Hepatocyte (in vitro differentiated cells): ENCODE measurements around the gene PKNOX2. TPM values are rescaled to one million over a fixed set of nuclear protein-coding genes. Genes with fewer than 3 reads are reported as not detected.

Source experiments
- DNase-seq: peaks from one replicate; pipeline ENCODE4 v3.0.0-alpha.2; 2016; ENCODE audit warnings: low spot score
- H2AFZ ChIP-seq: fragments of 200-600 bp; sonication (generic); 2 replicates; pipeline ENCODE4 v1.6.0; 2016; ENCODE audit warnings: antibody characterized with exemption, mild to moderate bottlenecking
- H3K27ac ChIP-seq: fragments of 200-600 bp; sonication (generic); 2 replicates; pipeline ENCODE4 v1.5.1; 2016; ENCODE audit warnings: mild to moderate bottlenecking
- H3K27me3 ChIP-seq: fragments of 200-600 bp; sonication (generic); 2 replicates; pipeline ENCODE4 v1.6.1; 2016
- H3K36me3 ChIP-seq: fragments of 200-600 bp; sonication (generic); replicated peaks from 2 replicates; pipeline ENCODE4 v1.5.1; 2016; ENCODE audit warnings: low read depth; ENCODE audit not compliant: insufficient read depth
- H3K4me1 ChIP-seq: fragments of 200-600 bp; sonication (generic); 2 replicates; pipeline ENCODE4 v1.5.1; 2016; ENCODE audit warnings: mild to moderate bottlenecking, moderate library complexity; ENCODE audit not compliant: insufficient read depth
- H3K4me2 ChIP-seq: fragments of 200-600 bp; sonication (generic); 2 replicates; pipeline ENCODE4 v1.6.0; 2016
- H3K4me3 ChIP-seq: fragments of 200-600 bp; sonication (generic); 2 replicates; pipeline ENCODE4 v1.5.1; 2016; ENCODE audit warnings: mild to moderate bottlenecking
- H3K79me2 ChIP-seq: fragments of 200-600 bp; sonication (generic); 2 replicates; pipeline ENCODE4 v1.6.0; 2017; ENCODE audit warnings: mild to moderate bottlenecking
- H3K9me2 ChIP-seq: fragments of 200-600 bp; sonication (generic); replicated peaks from 2 replicates; pipeline ENCODE4 v1.6.0; 2017; ENCODE audit warnings: mild to moderate bottlenecking; ENCODE audit not compliant: insufficient read depth
- H3K9me3 ChIP-seq: fragments of 200-600 bp; sonication (generic); 2 replicates; pipeline ENCODE4 v1.5.1; 2016; ENCODE audit warnings: low read depth, mild to moderate bottlenecking
- H4K20me1 ChIP-seq: fragments of 200-600 bp; sonication (generic); 2 replicates; pipeline ENCODE4 v1.6.0; 2016; ENCODE audit warnings: mild to moderate bottlenecking; ENCODE audit not compliant: insufficient read depth, poor library complexity, severe bottlenecking
- EZH2 ChIP-seq: fragments of 200-600 bp; sonication (generic); IDR thresholded peaks from 2 replicates; pipeline ENCODE4 v1.6.1; 2016; ENCODE audit warnings: antibody characterized with exemption, mild to moderate bottlenecking, borderline replicate concordance
- EZH2phosphoT487 ChIP-seq: fragments of 200-600 bp; sonication (generic); IDR thresholded peaks from one replicate; pipeline ENCODE4 v1.6.1; 2018; ENCODE audit warnings: antibody characterized with exemption, mild to moderate bottlenecking, low read depth, moderate library complexity; ENCODE audit not compliant: unreplicated experiment, severe bottlenecking
- WGBS: methylation state at CpG from one replicate; pipeline ENCODE4 v1.1.6; 2016; ENCODE audit warnings: low lambda C conversion rate; ENCODE audit errors: missing lambda C conversion rate; 5-methylcytosine and 5-hydroxymethylcytosine counted together
- polyA plus RNA-seq: library from polyadenylated mRNA; unstranded; fragments of >200 nt; fragmentation: Nextera tagmentation; extraction: Ambion mirVana; gene quantifications from 2 replicates; pipeline ENCODE4 v1.2.1, GENCODE V29; 2016
- total RNA-seq: library from RNA; depleted of rRNA; stranded (reverse); fragments of >200 nt; gene quantifications from 2 replicates; pipeline ENCODE4 v1.2.3, GENCODE V29; 2014
- TF ChIP-seq, protein P1 (sequence below): fragments of 200-600 bp; sonication (generic); IDR thresholded peaks from 2 replicates; pipeline ENCODE4 v1.5.1; 2016; ENCODE audit warnings: antibody characterized with exemption, mild to moderate bottlenecking; ENCODE audit not compliant: poor library complexity

PKNOX2 gene
- total and polyA plus RNA-seq, 2 experiments from 2014 or later: 3.0 to 3.1 TPM

DNA sequence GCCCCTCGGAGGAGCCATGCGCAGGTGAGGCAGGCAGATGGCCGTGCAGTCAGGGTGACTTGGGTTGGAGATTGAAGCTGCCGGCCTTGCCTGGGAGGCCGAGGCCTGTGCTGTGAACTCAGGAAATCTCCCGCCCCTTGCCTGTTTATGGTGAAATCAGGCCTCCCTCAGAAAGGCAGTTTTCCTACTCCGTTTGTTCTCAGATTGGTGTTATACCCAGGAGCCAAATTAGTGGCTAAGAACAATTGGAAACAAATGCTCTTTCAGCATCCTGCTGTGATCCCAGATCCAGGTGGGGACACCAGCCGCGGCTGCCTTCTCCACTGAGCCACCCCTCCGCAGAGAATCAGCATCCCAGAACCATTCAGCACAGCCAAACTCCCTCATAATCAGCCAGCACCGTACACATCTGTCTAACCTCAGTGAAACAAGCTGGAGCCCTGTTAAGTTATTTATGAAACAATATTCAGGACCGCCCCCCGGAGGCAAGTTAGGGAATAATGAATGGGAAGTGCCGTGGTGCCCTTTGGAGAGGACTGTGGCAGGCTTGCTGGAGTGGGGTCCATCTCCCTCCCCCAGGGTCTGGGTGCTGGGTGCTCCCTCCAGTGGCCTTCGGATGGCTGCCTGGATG, 60.0 kb downstream of the PKNOX2 start:
- H3K79me2 ChIP-seq: no peaks in the 10 kb centered on the region
- no peaks in the 10 kb centered on the region for H3K27me3 ChIP-seq
- no peak overlapping the region for H3K27ac ChIP-seq
- H3K36me3 ChIP-seq: no peaks in the 10 kb centered on the region
- TF ChIP-seq EZH2phosphoT487 (no peak), EZH2 (no peak)
- TF ChIP-seq, protein P1, sequence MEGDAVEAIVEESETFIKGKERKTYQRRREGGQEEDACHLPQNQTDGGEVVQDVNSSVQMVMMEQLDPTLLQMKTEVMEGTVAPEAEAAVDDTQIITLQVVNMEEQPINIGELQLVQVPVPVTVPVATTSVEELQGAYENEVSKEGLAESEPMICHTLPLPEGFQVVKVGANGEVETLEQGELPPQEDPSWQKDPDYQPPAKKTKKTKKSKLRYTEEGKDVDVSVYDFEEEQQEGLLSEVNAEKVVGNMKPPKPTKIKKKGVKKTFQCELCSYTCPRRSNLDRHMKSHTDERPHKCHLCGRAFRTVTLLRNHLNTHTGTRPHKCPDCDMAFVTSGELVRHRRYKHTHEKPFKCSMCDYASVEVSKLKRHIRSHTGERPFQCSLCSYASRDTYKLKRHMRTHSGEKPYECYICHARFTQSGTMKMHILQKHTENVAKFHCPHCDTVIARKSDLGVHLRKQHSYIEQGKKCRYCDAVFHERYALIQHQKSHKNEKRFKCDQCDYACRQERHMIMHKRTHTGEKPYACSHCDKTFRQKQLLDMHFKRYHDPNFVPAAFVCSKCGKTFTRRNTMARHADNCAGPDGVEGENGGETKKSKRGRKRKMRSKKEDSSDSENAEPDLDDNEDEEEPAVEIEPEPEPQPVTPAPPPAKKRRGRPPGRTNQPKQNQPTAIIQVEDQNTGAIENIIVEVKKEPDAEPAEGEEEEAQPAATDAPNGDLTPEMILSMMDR: peak; percentile 34
- 58% methylated on average over 15 of the region's 15 CpGs for WGBS
- peaks cover 3% of the 10 kb centered on the region for H4K20me1 ChIP-seq
- H3K4me3 ChIP-seq: no peak overlapping the region
- peak; percentile 42 for DNase-seq
- no peaks in the 10 kb centered on the region for H3K9me2 ChIP-seq
- no peak overlapping the region for H3K4me2 ChIP-seq
- H3K9me3 ChIP-seq: no peaks in the 10 kb centered on the region
- H3K4me1 ChIP-seq: no peaks in the 10 kb centered on the region
- H2AFZ ChIP-seq: no peak overlapping the region

DNA sequence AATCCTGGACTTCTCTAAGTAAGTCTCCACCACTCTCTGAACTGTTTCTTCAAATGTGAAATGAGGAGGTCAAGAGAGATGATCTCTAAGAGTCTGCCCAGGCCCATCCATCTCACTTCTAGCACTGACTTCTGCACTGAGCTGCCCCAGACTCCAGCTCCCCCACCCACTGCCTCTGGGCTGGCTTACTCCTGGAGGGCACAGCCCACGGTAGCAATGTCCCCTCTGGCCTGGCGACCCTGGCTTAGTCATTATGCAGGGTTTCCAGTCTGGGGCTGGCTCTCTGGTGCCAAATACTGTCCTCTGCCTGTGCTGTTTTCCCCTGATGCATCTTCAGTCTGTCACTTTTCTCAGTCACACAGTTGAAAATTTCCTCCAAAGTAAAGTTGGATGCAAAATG, 60.9 kb downstream of the PKNOX2 start:
- no peaks in the 10 kb centered on the region for H3K79me2 ChIP-seq
- WGBS: 88% methylated on average over 2 of the region's 2 CpGs
- TF ChIP-seq EZH2phosphoT487: no peak
- no peak for TF ChIP-seq EZH2
- TF ChIP-seq, protein P1: no peak
- H3K36me3 ChIP-seq: no peaks in the 10 kb centered on the region
- H2AFZ ChIP-seq: no peak overlapping the region
- no peak for DNase-seq
- no peaks in the 10 kb centered on the region for H3K9me3 ChIP-seq
- H3K4me1 ChIP-seq: no peaks in the 10 kb centered on the region
- no peaks in the 10 kb centered on the region for H3K27me3 ChIP-seq
- H3K9me2 ChIP-seq: no peaks in the 10 kb centered on the region
- H3K27ac ChIP-seq: no peak overlapping the region
- H4K20me1 ChIP-seq: peaks cover 3% of the 10 kb centered on the region
- H3K4me2 ChIP-seq: no peak overlapping the region
- no peak overlapping the region for H3K4me3 ChIP-seq

DNA sequence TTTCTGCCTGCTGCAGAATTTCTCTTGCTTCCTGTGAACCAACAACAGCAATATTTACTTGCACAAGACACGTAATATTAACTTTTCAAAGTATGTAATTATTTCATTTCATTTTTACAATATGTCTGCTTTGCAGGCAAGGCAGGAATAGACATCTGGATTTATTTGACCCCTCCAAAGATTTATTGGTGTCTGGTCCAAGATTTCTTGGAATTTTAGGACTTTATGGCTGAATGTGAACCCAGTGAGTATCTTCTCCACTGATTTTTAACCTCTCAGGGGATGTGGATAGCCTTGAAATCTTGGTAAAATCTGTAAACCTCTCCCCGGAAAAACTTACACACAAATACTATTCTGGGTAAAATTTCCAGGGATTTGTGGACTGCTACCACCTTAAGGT, 61.5 kb downstream of the PKNOX2 start:
- Histone ChIP-seq H3K9me3 (no peaks in the 10 kb centered on the region), H3K36me3 (no peaks in the 10 kb centered on the region), H3K4me1 (no peaks in the 10 kb centered on the region), H3K4me3 (no peak overlapping the region), H3K27me3 (no peaks in the 10 kb centered on the region), H4K20me1 (peaks cover 3% of the 10 kb centered on the region), H3K27ac (no peak overlapping the region), H2AFZ (no peak overlapping the region), H3K9me2 (no peaks in the 10 kb centered on the region), H3K4me2 (no peak overlapping the region), H3K79me2 (no peaks in the 10 kb centered on the region)
- DNase-seq: no peak
- WGBS: 86% methylated on average over 2 of the region's 2 CpGs
- TF ChIP-seq, protein P1: no peak

DNA sequence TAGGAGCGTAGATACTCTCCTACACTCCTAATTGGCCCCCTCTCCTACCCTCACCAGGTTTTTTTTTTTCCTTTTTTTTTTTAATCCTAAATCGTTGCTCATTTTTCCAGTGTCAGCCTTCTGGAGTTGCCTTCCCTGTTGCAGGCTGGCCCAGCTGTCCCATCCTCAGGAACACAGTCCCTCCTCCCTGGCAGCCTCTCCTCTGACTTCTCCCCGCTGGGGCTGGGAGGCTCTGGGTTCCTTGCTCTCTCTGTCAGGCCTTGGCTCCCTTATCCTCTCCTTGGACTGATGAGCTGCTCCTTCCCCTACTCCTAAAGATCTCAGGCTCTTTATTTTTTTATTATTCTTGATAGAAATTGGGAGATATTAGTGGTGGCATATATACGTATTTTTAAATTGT, 62.2 kb downstream of the PKNOX2 start:
- Histone ChIP-seq H3K36me3 (no peaks in the 10 kb centered on the region), H3K4me1 (no peaks in the 10 kb centered on the region), H3K27ac (no peak overlapping the region), H3K27me3 (no peaks in the 10 kb centered on the region), H3K9me3 (no peaks in the 10 kb centered on the region), H3K4me3 (no peak overlapping the region), H3K79me2 (no peaks in the 10 kb centered on the region), H3K4me2 (no peak overlapping the region), H4K20me1 (peaks cover 3% of the 10 kb centered on the region), H3K9me2 (no peaks in the 10 kb centered on the region), H2AFZ (no peak overlapping the region)
- no peak for DNase-seq
- no peak for TF ChIP-seq EZH2
- no peak for TF ChIP-seq EZH2phosphoT487
- TF ChIP-seq, protein P1: no peak
- WGBS: 83% methylated on average over 4 of the region's 4 CpGs
